OCI-LY7 (cell line): ENCODE measurements around the gene ATP8B4. TPM values are rescaled to one million over a fixed set of nuclear protein-coding genes. Genes with fewer than 3 reads are reported as not detected.

Experiments
- BruUV-seq: library from RNA; stranded (reverse); fragments of 400-500 nt; replicated peaks from 2 replicates; lab custom pipeline; 2021; lab: Mats Ljungman, UMichigan
- CTCF ChIA-PET: fragments of 300-600 bp; sonication (Branson Sonifier 250); formaldehyde crosslinking; loops from one replicate; lab custom pipeline; 2022; ENCODE audit warnings: antibody characterized with exemption; ENCODE audit not compliant: unreplicated experiment; lab: Charles Lee
- POLR2A ChIA-PET: fragments of 300-600 bp; sonication (Branson Sonifier 250); formaldehyde crosslinking; loops from one replicate; lab custom pipeline; 2022; ENCODE audit warnings: antibody characterized with exemption; lab: Charles Lee
- DNase-seq: peaks from one replicate; pipeline ENCODE4 v3.0.0-alpha.2; 2015; ENCODE audit warnings: low spot score
- H2AFZ ChIP-seq: fragments of 200-600 bp; sonication (generic), shearing (Covaris generic); 2 replicates; pipeline ENCODE4 v1.6.1; 2014; ENCODE audit warnings: mild to moderate bottlenecking, antibody characterized with exemption, low read length, moderate library complexity
- H3K27ac ChIP-seq: fragments of 200-600 bp; sonication (generic); 2 replicates; pipeline ENCODE4 v1.5.1; 2014; ENCODE audit warnings: mixed run types, low read depth, mild to moderate bottlenecking, moderate library complexity, low read length, inconsistent platforms; ENCODE audit not compliant: poor library complexity, severe bottlenecking
- H3K36me3 ChIP-seq: fragments of 200-600 bp; sonication (generic); 2 replicates; pipeline ENCODE4 v1.6.1; 2014; ENCODE audit warnings: mild to moderate bottlenecking, antibody characterized with exemption, low read length, moderate library complexity, mixed read lengths; ENCODE audit not compliant: insufficient read depth
- H3K4me1 ChIP-seq: fragments of 200-600 bp; sonication (generic); 2 replicates; pipeline ENCODE4 v1.5.1; 2014; ENCODE audit warnings: mild to moderate bottlenecking, low read length; ENCODE audit not compliant: insufficient read depth, poor library complexity, severe bottlenecking
- H3K4me2 ChIP-seq: fragments of 200-600 bp; sonication (generic); 2 replicates; pipeline ENCODE4 v1.6.1; 2014; ENCODE audit warnings: mild to moderate bottlenecking, low read length
- H3K4me3 ChIP-seq: fragments of 200-600 bp; sonication (generic); 2 replicates; pipeline ENCODE4 v1.5.1; 2014; ENCODE audit warnings: mild to moderate bottlenecking, low read depth, low read length; ENCODE audit not compliant: poor library complexity, severe bottlenecking
- H3K79me2 ChIP-seq: fragments of 200-600 bp; sonication (generic); 2 replicates; pipeline ENCODE4 v1.6.1; 2016; ENCODE audit warnings: low read depth, mild to moderate bottlenecking, low read length, moderate library complexity, mixed read lengths; ENCODE audit not compliant: insufficient read depth
- H3K9me2 ChIP-seq: fragments of 200-600 bp; sonication (generic); 2 replicates; pipeline ENCODE4 v1.6.1; 2016; ENCODE audit warnings: mild to moderate bottlenecking, low read length, mixed read lengths; ENCODE audit not compliant: insufficient read depth
- H3K9me3 ChIP-seq: fragments of 200-600 bp; sonication (generic); 2 replicates; pipeline ENCODE4 v1.6.1; 2014; ENCODE audit warnings: mild to moderate bottlenecking, mixed run types, low read length, mixed read lengths
- H4K20me1 ChIP-seq: fragments of 200-600 bp; sonication (generic); 2 replicates; pipeline ENCODE4 v1.6.1; 2014; ENCODE audit warnings: mild to moderate bottlenecking, antibody characterized with exemption, low read length, moderate library complexity, mixed read lengths; ENCODE audit not compliant: insufficient read depth
- EZH2phosphoT487 ChIP-seq: fragments of 200-600 bp; sonication (generic); IDR thresholded peaks from 2 replicates; pipeline ENCODE4 v1.6.1; 2018; ENCODE audit warnings: low read depth, borderline replicate concordance, mild to moderate bottlenecking, mixed run types, antibody characterized with exemption, low read length, moderate library complexity, mixed read lengths
- intact Hi-C: fragments of 100-400 bp; cut with micrococcal nuclease; formaldehyde crosslinking; loops from one replicate; pipeline ENCODE4 v1.10.0; 2022; ENCODE audit not compliant: unreplicated experiment
- total RNA-seq, 2 experiments: library from RNA; depleted of rRNA in 1 of 2; stranded (reverse); fragments of >200 nt in 1 of 2; shearing (Covaris generic) in 1 of 2; gene quantifications; 2 replicates each; pipeline ENCODE4 v1.2.3, GENCODE V29; 2014 to 2022
- TF ChIP-seq, protein P1 (sequence below): fragments of 200-600 bp; sonication (generic); conservative IDR thresholded peaks from 2 replicates; pipeline ENCODE4 v1.5.1; 2014; ENCODE audit warnings: mild to moderate bottlenecking, antibody characterized with exemption, low read length, moderate library complexity, mixed read lengths

ATP8B4 gene
- total RNA-seq, 2 experiments from 2014 or later = not detected

DNA sequence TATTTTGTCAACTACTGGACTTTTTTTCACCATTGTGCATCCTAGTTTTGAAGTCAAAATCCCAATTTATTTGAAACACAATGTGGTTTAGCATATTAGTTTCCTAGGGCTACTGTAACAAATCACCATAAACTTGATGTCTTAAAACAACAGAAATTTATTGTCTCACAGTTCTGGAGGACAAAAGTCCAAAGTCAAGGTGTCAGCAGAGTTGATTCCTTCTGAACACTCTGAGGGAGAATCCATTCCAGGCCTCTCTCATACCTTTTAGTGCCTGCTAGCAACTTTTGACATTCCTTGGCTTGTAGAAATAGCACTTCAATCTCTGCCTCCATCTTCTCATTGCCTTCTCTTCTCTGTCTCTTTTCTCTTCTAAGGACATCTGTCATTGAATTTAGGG is 48.1 kb upstream of the ATP8B4 start:
- Histone ChIP-seq H3K4me1 (no peaks in the 10 kb centered on the region), H3K27ac (no peak overlapping the region), H4K20me1 (no peaks in the 10 kb centered on the region), H2AFZ (no peak overlapping the region), H3K4me3 (no peak overlapping the region), H3K4me2 (no peak overlapping the region), H3K9me3 (no peaks in the 10 kb centered on the region), H3K79me2 (no peaks in the 10 kb centered on the region), H3K9me2 (no peaks in the 10 kb centered on the region), H3K36me3 (no peaks in the 10 kb centered on the region)
- ChIA-PET POLR2A (no interaction called here), CTCF (no interaction called here)
- no TSS peak for BruUV-seq
- intact Hi-C loops = no loop called here
- TF ChIP-seq, protein P1, sequence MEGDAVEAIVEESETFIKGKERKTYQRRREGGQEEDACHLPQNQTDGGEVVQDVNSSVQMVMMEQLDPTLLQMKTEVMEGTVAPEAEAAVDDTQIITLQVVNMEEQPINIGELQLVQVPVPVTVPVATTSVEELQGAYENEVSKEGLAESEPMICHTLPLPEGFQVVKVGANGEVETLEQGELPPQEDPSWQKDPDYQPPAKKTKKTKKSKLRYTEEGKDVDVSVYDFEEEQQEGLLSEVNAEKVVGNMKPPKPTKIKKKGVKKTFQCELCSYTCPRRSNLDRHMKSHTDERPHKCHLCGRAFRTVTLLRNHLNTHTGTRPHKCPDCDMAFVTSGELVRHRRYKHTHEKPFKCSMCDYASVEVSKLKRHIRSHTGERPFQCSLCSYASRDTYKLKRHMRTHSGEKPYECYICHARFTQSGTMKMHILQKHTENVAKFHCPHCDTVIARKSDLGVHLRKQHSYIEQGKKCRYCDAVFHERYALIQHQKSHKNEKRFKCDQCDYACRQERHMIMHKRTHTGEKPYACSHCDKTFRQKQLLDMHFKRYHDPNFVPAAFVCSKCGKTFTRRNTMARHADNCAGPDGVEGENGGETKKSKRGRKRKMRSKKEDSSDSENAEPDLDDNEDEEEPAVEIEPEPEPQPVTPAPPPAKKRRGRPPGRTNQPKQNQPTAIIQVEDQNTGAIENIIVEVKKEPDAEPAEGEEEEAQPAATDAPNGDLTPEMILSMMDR = no peak
- no peak for TF ChIP-seq EZH2phosphoT487
- DNase-seq = no peak

DNA sequence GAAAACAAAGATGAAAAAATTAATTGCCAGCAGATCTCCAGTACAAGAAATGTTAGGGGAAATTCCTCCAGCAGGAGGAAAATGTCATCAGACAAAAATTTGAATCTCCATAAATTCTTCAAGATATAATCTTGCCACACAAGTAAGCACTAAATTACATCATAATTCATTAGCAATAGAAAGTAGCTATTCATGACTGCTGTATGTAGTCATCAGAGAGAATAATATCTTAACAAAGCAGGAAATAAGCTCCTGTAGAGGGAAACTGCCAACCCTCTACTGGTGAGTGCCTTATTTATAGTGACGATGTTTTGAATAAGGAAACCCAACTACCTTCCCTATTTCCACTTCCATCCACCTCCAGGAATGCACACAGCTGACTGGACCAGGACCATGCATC is 47.2 kb upstream of the ATP8B4 start:
- no peaks in the 10 kb centered on the region for H3K4me1 ChIP-seq
- DNase-seq = no peak
- H3K9me3 ChIP-seq = no peaks in the 10 kb centered on the region
- H3K4me2 ChIP-seq = no peak overlapping the region
- intact Hi-C loops = no loop called here
- no peaks in the 10 kb centered on the region for H3K9me2 ChIP-seq
- H4K20me1 ChIP-seq = no peaks in the 10 kb centered on the region
- BruUV-seq = no TSS peak
- H3K4me3 ChIP-seq = no peak overlapping the region
- CTCF ChIA-PET = interaction anchor here (0.7 kb wide), 1 partner anchor 22 kb away, joined by 3 read pairs; no protein-coding TSS in a partner anchor
- no peaks in the 10 kb centered on the region for H3K79me2 ChIP-seq
- POLR2A ChIA-PET = no interaction called here
- no peak overlapping the region for H2AFZ ChIP-seq
- H3K36me3 ChIP-seq = no peaks in the 10 kb centered on the region
- no peak overlapping the region for H3K27ac ChIP-seq
- TF ChIP-seq EZH2phosphoT487 = no peak
- TF ChIP-seq, protein P1 = no peak

- no peak for DNase-seq
- H3K4me2 ChIP-seq = no peak overlapping the region
- H3K9me3 ChIP-seq = no peaks in the 10 kb centered on the region
Measured at GRCh38 chr15:50164458-50164857, 45.4 kb upstream of the ATP8B4 start.

More at GRCh38 chr15:50164458-50164857, 45.4 kb upstream of the ATP8B4 start:
- no TSS peak for BruUV-seq
- Histone ChIP-seq H3K36me3 (no peaks in the 10 kb centered on the region), H3K4me3 (no peak overlapping the region), H2AFZ (no peak overlapping the region), H3K79me2 (no peaks in the 10 kb centered on the region), H3K9me2 (no peaks in the 10 kb centered on the region), H4K20me1 (no peaks in the 10 kb centered on the region), H3K27ac (no peak overlapping the region), H3K4me1 (no peaks in the 10 kb centered on the region)
- TF ChIP-seq, protein P1 = no peak
- no peak for TF ChIP-seq EZH2phosphoT487
- intact Hi-C loops = no loop called here
- ChIA-PET POLR2A (no interaction called here), CTCF (no interaction called here)
